IMR-90 (cell line): ENCODE measurements around the gene ZNF415. TPM values are rescaled to one million over a fixed set of nuclear protein-coding genes. Genes with fewer than 3 reads are reported as not detected.

Source experiments
- ATAC-seq: fragments of 200-7000 bp; cut with Tn5 transposase; 2 replicates; pipeline ENCODE4 v1.9.1; 2020; ENCODE audit warnings: low read depth, mild to moderate bottlenecking, moderate library complexity
- BruUV-seq: library from RNA; stranded (reverse); fragments of 400-500 nt; replicated peaks from 2 replicates; lab custom pipeline; 2021; lab: Mats Ljungman, UMichigan
- CTCF ChIA-PET: fragments of 300-600 bp; formaldehyde crosslinking; extraction: SDS; loops from one replicate; lab custom pipeline; 2021; ENCODE audit warnings: antibody characterized with exemption; lab: Yijun Ruan, JAX
- POLR2A ChIA-PET: fragments of 300-600 bp; sonication (Branson Sonifier 250); formaldehyde crosslinking; loops from one replicate; lab custom pipeline; 2022; ENCODE audit warnings: antibody characterized with exemption; ENCODE audit not compliant: unreplicated experiment; lab: Charles Lee
- DNase-seq: peaks from one replicate; pipeline ENCODE4 v3.0.0; 2013
- H2AFZ ChIP-seq: replicated peaks from 2 replicates; pipeline ENCODE3; 2013; ENCODE audit warnings: low read length, mild to moderate bottlenecking; ENCODE audit not compliant: poor library complexity
- H2AK5ac ChIP-seq: 2 replicates; pipeline ENCODE4 v1.6.1; 2013; ENCODE audit warnings: low read depth, low read length, inconsistent platforms
- H2AK9ac ChIP-seq: replicated peaks from 2 replicates; pipeline ENCODE3; 2013; ENCODE audit warnings: mild to moderate bottlenecking, low read depth, low read length, moderate library complexity; ENCODE audit not compliant: poor library complexity
- H2BK120ac ChIP-seq: 2 replicates; pipeline ENCODE4 v1.6.1; 2013; ENCODE audit warnings: low read depth, low read length, inconsistent platforms
- H2BK15ac ChIP-seq: 3 replicates; pipeline ENCODE4 v1.6.1; 2013; ENCODE audit warnings: low read depth, low read length, inconsistent platforms
- H2BK20ac ChIP-seq: 2 replicates; pipeline ENCODE4 v1.6.1; 2013; ENCODE audit warnings: low read depth, mild to moderate bottlenecking, inconsistent platforms, low read length, moderate library complexity
- H2BK5ac ChIP-seq: 2 replicates; pipeline ENCODE4 v1.6.1; 2013; ENCODE audit warnings: mild to moderate bottlenecking, low read depth, low read length, inconsistent platforms; ENCODE audit not compliant: poor library complexity, severe bottlenecking
- H3K14ac ChIP-seq: replicated peaks from 2 replicates; pipeline ENCODE4 v1.6.1; 2013; ENCODE audit warnings: low read depth, low read length, inconsistent platforms
- H3K18ac ChIP-seq: 2 replicates; pipeline ENCODE4 v1.6.1; 2013; ENCODE audit warnings: low read depth, low read length, control low read depth
- H3K23ac ChIP-seq: 2 replicates; pipeline ENCODE4 v1.6.1; 2013; ENCODE audit warnings: low read depth, low read length, inconsistent platforms
- H3K27ac ChIP-seq: 2 replicates; pipeline ENCODE4 v1.5.1; 2013; ENCODE audit warnings: mild to moderate bottlenecking, control low read depth, low read length; ENCODE audit not compliant: insufficient read depth
- H3K27me3 ChIP-seq: 2 replicates; pipeline ENCODE4 v1.6.1; 2013; ENCODE audit warnings: low read length; ENCODE audit not compliant: control insufficient read depth, insufficient read depth
- H3K36me3 ChIP-seq: 2 replicates; pipeline ENCODE4 v1.6.1; 2013; ENCODE audit warnings: low read length, mixed read lengths; ENCODE audit not compliant: control insufficient read depth, insufficient read depth
- H3K4ac ChIP-seq: 2 replicates; pipeline ENCODE4 v1.6.1; 2013; ENCODE audit warnings: low read depth, low read length, inconsistent platforms
- H3K4me1 ChIP-seq: 2 replicates; pipeline ENCODE4 v1.6.1; 2013; ENCODE audit warnings: low read length, mixed read lengths; ENCODE audit not compliant: control insufficient read depth, insufficient read depth
- H3K4me2 ChIP-seq: 2 replicates; pipeline ENCODE4 v1.6.1; 2013; ENCODE audit warnings: low read depth, mild to moderate bottlenecking, control low read depth, low read length, moderate library complexity
- H3K4me3 ChIP-seq: 2 replicates; pipeline ENCODE4 v1.5.1; 2013; ENCODE audit warnings: low read depth, mild to moderate bottlenecking, control low read depth, low read length, moderate library complexity; ENCODE audit not compliant: insufficient read depth
- H3K56ac ChIP-seq: 2 replicates; pipeline ENCODE4 v1.6.1; 2013; ENCODE audit warnings: low read length, inconsistent platforms; ENCODE audit not compliant: insufficient read depth; ENCODE audit errors: extremely low read depth
- H3K79me1 ChIP-seq, 2 experiments: 2 replicates each; pipeline ENCODE4 v1.6.1; 2013; ENCODE audit warnings: low read length in 2 of 2, inconsistent platforms in 1 of 2, low read depth in 1 of 2
- H3K9ac ChIP-seq: 2 replicates; pipeline ENCODE4 v1.6.1; 2013; ENCODE audit warnings: low read depth, low read length, control low read depth
- H3K9me1 ChIP-seq: 2 replicates; pipeline ENCODE4 v1.6.1; 2013; ENCODE audit warnings: low read length, inconsistent platforms; ENCODE audit not compliant: insufficient read depth
- H3K9me3 ChIP-seq: 2 replicates; pipeline ENCODE4 v1.6.1; 2013; ENCODE audit warnings: low read length; ENCODE audit not compliant: control insufficient read depth, insufficient read depth
- H4K20me1 ChIP-seq: 2 replicates; pipeline ENCODE4 v1.6.1; 2013; ENCODE audit warnings: low read length, inconsistent platforms; ENCODE audit not compliant: insufficient read depth
- H4K5ac ChIP-seq: 2 replicates; pipeline ENCODE4 v1.6.1; 2013; ENCODE audit warnings: mild to moderate bottlenecking, low read depth, low read length, control low read depth
- H4K8ac ChIP-seq, 2 experiments: 2 replicates each; pipeline ENCODE4 v1.6.1; 2013; ENCODE audit warnings: low read depth in 2 of 2, low read length in 2 of 2, control low read depth in 1 of 2, inconsistent platforms in 1 of 2
- H4K91ac ChIP-seq: 2 replicates; pipeline ENCODE4 v1.6.1; 2013; ENCODE audit warnings: low read depth, low read length, inconsistent platforms; ENCODE audit not compliant: insufficient read depth
- BHLHE40 ChIP-seq: fragments of 150-350 bp; IDR thresholded peaks from 2 replicates; pipeline ENCODE4 v1.6.1; 2016; ENCODE audit warnings: mild to moderate bottlenecking, low read depth, low read length
- WGBS, 2 experiments: methylation state at CpG; one replicate each; pipeline versions ENCODE4 v1.1.5 to v1.1.7; 2013; ENCODE audit warnings: missing lambda C conversion rate in 2 of 2; ENCODE audit not compliant: insufficient read length in 1 of 2; ENCODE audit errors: extremely low coverage in 2 of 2; 5-methylcytosine and 5-hydroxymethylcytosine counted together
- dilution Hi-C: fragments of 300-500 bp; cut with HindIII; formaldehyde crosslinking; loops from one replicate; pipeline ENCODE4 v1.14.3; 2018; ENCODE audit warnings: low sequenced_read_pairs; ENCODE audit not compliant: unreplicated experiment
- in situ Hi-C: fragments of 300-500 bp; cut with MboI; formaldehyde crosslinking; loops from 3 replicates; pipeline ENCODE4 v1.14.3; 2019; ENCODE audit warnings: low sequenced_read_pairs, inconsistent platforms, mixed read lengths
- intact Hi-C: fragments of 100-400 bp; cut with micrococcal nuclease; formaldehyde crosslinking; loops from 2 replicates; pipeline ENCODE4 v1.10.0; 2022
- polyA plus RNA-seq, 3 experiments: library from polyadenylated mRNA; depleted of rRNA; stranded (reverse); fragments of >200 nt; gene quantifications; 2 replicates each; pipeline ENCODE4 v1.2.3, GENCODE V29; 2012; ENCODE audit warnings: low replicate concordance in 1 of 3
- total RNA-seq: library from RNA; depleted of rRNA; stranded (reverse); fragments of >200 nt; gene quantifications from 2 replicates; pipeline ENCODE4 v1.2.3, GENCODE V29; 2012

The ZNF415 gene
- total and polyA plus RNA-seq, 2 of the 4 experiments (the other 2 are of a cell fraction): 4.2 to 7.7 TPM

DNA sequence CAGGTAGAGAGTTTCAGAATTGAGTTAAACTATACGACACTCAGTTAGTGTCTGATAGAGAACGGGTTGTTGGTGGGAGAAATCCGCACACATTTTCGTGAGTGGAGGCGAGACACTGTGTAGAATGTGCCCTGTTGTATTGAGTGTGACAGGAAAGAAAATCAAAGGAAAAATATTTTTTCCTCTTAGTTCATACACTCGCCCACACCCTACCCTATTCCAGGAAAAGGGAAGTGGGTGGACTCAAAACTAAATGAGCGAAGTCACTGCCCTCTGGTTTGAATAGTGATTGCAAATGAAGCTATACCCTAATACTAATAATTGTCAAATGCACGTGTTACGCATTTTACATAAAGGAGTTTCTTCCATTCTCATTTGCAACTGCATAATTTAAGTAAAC lies 24.1 kb upstream of the ZNF415 start:
- TF ChIP-seq BHLHE40: no peak
- POLR2A ChIA-PET: no interaction called here
- intact Hi-C loops (no loop called here), dilution Hi-C loops (no loop called here), in situ Hi-C loops (no loop called here)
- no peaks in the 10 kb centered on the region for H3K27me3 ChIP-seq
- H3K9me1 ChIP-seq: no peaks in the 10 kb centered on the region
- H3K14ac ChIP-seq: no peak overlapping the region
- peaks cover 5% of the 10 kb centered on the region for H3K9me3 ChIP-seq
- peaks cover 8% of the 10 kb centered on the region for H3K36me3 ChIP-seq
- H4K91ac ChIP-seq: no peak overlapping the region
- WGBS, 2 experiments: no CpG with 5 or more reads among the region's 9 CpGs
- no peak overlapping the region for H3K4me2 ChIP-seq
- no TSS peak for BruUV-seq
- H2AK9ac ChIP-seq: no peak overlapping the region
- no peak overlapping the region for H4K5ac ChIP-seq
- no peak for ATAC-seq
- no peak for DNase-seq
- H4K8ac ChIP-seq: no peak overlapping the region
- no peak overlapping the region for H2AK5ac ChIP-seq
- no peak overlapping the region for H3K23ac ChIP-seq
- H3K4me3 ChIP-seq: no peak overlapping the region
- H2BK120ac ChIP-seq: no peak overlapping the region
- H3K79me1 ChIP-seq: peaks cover 10 to 28% of the 10 kb centered on the region in 2 experiments
- no peaks in the 10 kb centered on the region for H4K20me1 ChIP-seq
- H2BK5ac ChIP-seq: no peak overlapping the region
- H2AFZ ChIP-seq: no peak overlapping the region
- CTCF ChIA-PET: no interaction called here
- no peak overlapping the region for H2BK15ac ChIP-seq
- H2BK20ac ChIP-seq: no peak overlapping the region
- H3K27ac ChIP-seq: no peak overlapping the region
- H3K9ac ChIP-seq: no peak overlapping the region
- peaks cover 2% of the 10 kb centered on the region; the same call in 1 of the 2 replicates for H3K4me1 ChIP-seq
- H3K4ac ChIP-seq: no peak overlapping the region
- no peak overlapping the region for H3K56ac ChIP-seq
- no peak overlapping the region for H3K18ac ChIP-seq
